Measurements from ENCODE around the gene PER2.
"Not testable (repeated sequence)": the region's sequence is repeated elsewhere in the genome, so short reads cannot be mapped to it uniquely, and the experiment has no call there.

The PER2 gene, protein sequence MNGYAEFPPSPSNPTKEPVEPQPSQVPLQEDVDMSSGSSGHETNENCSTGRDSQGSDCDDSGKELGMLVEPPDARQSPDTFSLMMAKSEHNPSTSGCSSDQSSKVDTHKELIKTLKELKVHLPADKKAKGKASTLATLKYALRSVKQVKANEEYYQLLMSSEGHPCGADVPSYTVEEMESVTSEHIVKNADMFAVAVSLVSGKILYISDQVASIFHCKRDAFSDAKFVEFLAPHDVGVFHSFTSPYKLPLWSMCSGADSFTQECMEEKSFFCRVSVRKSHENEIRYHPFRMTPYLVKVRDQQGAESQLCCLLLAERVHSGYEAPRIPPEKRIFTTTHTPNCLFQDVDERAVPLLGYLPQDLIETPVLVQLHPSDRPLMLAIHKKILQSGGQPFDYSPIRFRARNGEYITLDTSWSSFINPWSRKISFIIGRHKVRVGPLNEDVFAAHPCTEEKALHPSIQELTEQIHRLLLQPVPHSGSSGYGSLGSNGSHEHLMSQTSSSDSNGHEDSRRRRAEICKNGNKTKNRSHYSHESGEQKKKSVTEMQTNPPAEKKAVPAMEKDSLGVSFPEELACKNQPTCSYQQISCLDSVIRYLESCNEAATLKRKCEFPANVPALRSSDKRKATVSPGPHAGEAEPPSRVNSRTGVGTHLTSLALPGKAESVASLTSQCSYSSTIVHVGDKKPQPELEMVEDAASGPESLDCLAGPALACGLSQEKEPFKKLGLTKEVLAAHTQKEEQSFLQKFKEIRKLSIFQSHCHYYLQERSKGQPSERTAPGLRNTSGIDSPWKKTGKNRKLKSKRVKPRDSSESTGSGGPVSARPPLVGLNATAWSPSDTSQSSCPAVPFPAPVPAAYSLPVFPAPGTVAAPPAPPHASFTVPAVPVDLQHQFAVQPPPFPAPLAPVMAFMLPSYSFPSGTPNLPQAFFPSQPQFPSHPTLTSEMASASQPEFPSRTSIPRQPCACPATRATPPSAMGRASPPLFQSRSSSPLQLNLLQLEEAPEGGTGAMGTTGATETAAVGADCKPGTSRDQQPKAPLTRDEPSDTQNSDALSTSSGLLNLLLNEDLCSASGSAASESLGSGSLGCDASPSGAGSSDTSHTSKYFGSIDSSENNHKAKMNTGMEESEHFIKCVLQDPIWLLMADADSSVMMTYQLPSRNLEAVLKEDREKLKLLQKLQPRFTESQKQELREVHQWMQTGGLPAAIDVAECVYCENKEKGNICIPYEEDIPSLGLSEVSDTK (N-terminal part only)

DNA sequence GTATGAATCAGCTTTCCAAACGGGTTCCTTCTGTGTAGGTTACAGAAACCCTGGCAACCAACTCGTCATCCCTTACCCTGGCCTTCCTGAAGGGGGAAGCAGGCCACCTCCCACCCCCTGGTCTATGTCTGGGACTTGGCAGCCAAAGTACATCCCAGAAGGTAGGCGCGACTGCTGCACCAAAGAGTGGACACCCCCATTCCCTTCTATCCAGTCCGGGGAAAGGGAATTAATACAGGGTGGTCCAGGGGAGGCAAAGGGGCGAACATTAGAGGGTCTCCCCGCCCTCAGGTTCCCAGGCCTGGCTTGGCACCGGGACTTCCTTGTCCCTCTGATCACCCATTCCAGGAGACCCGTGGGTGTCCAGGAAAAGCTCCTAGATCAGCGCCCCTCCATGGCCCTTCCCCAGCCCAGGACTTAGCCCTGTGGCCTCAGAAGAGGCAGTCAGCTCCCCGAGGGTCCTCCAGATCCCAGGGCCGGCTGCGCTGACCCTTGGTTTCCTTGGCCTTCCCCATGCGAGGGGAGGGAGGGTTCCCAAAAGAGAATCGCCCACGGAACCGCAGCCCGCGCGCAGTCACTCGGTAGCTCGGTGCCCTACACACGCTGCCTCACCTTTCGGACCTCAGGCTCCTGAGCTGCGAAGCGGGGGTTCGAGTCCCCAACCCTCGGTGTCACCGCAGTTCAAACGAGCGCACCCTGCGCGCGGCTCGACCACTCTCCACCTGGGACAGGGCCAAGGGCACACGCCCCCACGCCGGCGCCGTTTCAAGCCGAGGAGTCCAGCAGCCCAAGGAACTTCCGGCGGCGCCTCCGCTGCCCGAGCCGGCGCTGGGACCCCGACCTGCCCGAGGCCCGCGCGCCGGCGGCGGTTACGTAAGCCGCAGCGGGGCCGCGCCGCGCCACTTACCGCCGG is at the start of gene PER2:
Gene PER2 (minus strand): TSS at position 874 of the 913 bp plus-strand sequence. CDS start 10,674 bp downstream, outside the sequence.
- Histone ChIP-seq H3K4me1 (ENCODE audit: insufficient read depth, low read length) (peaks cover 34% of the 10 kb centered on the region), H3K9ac (ENCODE audit: low read depth, low read length) (peak within 1 kb of the TSS; percentile 76), H3K9me3 (ENCODE audit: control insufficient read depth, insufficient read depth, low read length) (no peaks in the 10 kb centered on the region), H3K36me3 (ENCODE audit: insufficient read depth, low read length) (no peaks in the 10 kb centered on the region)

DNA sequence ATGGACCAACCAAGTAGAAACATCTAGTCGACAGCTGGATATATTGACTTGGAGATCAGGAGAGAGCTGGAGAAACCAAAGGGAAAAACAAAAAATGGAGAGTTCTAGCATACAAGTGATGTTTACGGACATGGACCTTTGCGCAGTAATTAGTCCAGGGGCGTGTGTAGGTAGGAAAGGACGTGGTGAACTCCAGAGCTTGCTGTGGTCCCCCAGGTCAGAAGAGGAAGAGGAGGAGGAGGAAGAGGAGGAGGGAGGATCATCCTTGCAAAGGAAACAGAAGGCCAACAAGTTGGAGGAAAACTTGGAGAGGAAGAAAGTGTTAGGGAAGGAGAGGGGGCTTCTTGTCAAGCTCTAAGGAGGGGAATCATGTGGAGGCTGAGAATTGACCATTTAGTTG is 49.4 kb upstream of the PER2 start:
- no peaks in the 10 kb centered on the region for H3K9me3 ChIP-seq (ENCODE audit: control insufficient read depth, insufficient read depth, low read length)
- H3K9ac ChIP-seq (ENCODE audit: low read depth, low read length), result no peak overlapping the region
- peaks cover 2% of the 10 kb centered on the region; the same call in 1 of the 2 replicates for H3K36me3 ChIP-seq (ENCODE audit: insufficient read depth, low read length)
- H3K4me1 ChIP-seq (ENCODE audit: insufficient read depth, low read length), result no peaks in the 10 kb centered on the region

DNA sequence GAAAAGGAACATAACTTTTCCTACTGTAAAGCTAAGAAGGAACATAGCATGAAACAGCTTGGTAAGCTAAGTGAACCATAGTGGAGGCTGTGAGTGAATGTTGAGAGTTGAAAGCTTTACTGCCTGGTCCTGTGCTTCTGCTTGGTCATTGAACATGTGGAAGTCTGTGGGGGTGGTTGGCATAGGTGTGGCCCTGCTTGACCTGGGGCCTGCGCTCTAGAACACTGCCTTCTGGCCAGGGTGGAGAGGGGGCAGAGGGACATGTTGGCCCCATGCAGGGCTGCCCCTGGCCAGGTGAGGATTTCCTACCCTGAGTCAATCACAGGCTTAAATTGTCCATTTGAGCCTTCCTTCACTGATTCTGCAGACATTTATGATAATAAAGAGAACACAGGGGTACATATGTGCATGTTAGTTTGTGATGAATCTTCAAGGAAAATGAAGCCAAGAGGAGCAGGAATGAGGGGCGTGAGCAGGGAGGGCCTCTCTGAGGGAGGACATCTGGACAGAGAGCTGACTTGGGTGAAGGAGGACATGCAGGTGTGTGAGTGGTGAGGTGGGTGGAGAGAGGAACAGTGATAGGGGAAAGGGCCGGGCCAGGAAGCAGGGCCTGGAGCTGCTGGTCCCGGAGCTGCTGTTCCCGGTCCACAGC is 48.5 kb upstream of the PER2 start:
- Histone ChIP-seq H3K4me1 (ENCODE audit: insufficient read depth, low read length) (no peaks in the 10 kb centered on the region), H3K36me3 (ENCODE audit: insufficient read depth, low read length) (peaks cover 4% of the 10 kb centered on the region; the same call in 1 of the 2 replicates), H3K9me3 (ENCODE audit: control insufficient read depth, insufficient read depth, low read length) (no peaks in the 10 kb centered on the region), H3K9ac (ENCODE audit: low read depth, low read length) (no peak overlapping the region)

DNA sequence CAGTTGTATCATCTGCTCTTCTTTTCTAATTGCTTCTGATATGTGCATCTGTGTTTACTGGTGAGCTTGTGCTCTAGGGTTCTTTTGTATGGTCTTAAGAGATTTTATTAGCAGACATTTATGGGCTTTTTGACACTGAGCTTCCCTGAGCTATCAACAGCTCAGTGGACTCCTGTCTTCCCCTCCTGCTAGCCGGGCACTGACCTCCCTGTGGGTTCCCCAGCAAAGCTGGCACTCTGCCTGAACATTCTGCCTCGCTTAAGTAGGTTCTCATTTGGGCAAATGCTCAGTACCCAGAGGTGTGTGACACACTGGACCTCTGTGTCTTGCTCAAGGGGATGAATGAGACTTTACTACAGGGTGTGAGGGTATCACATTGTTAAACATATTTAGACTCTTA is 47.7 kb upstream of the PER2 start:
- Histone ChIP-seq H3K9ac (ENCODE audit: low read depth, low read length) (no peak overlapping the region), H3K4me1 (ENCODE audit: insufficient read depth, low read length) (no peaks in the 10 kb centered on the region), H3K9me3 (ENCODE audit: control insufficient read depth, insufficient read depth, low read length) (no peaks in the 10 kb centered on the region), H3K36me3 (ENCODE audit: insufficient read depth, low read length) (peaks cover 4% of the 10 kb centered on the region; the same call in 1 of the 2 replicates)

DNA sequence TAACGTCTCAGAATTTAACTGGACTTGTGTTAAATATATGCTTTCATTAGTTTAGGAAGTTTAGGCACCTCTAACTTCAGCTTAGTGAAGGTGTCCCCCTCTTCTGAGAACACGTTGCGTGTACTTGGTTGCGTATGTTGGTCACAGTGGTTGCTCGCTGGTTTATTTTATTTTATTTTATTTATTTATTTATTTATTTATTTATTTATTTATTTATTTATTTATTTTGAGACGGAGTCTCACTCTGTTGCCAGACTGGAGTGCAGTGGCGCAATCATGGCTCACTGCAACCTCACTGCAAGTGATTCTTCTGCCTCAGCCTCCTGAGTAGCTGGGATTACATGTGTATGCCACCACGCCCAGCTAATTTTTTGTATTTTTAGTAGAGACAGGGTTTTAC is 47.2 kb upstream of the PER2 start:
- H3K9ac ChIP-seq (ENCODE audit: low read depth, low read length); H3K9me3 ChIP-seq (ENCODE audit: control insufficient read depth, insufficient read depth, low read length); H3K36me3 ChIP-seq (ENCODE audit: insufficient read depth, low read length); H3K4me1 ChIP-seq (ENCODE audit: insufficient read depth, low read length): not testable (repeated sequence)

DNA sequence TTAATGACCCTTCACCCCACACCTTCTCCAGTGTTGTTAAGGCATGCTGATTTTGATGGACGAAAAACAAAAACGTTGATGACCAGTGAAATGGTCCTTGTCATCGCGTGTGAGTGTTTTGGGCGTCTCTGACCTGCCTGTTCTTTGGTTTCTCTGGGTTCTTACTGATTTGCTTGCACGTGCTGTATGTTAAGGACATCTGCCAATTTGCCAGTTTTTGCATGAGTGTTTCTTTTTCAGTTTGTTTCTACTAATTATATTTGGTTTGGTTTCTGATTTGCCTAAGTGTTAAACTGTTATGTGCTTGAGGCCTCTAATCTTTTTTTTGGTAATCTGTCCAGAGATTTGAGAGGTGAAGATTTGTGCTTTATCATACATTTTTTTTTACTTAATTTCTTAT is 46.5 kb upstream of the PER2 start:
- H3K9me3 ChIP-seq (ENCODE audit: control insufficient read depth, insufficient read depth, low read length), result no peaks in the 10 kb centered on the region
- no peaks in the 10 kb centered on the region for H3K4me1 ChIP-seq (ENCODE audit: insufficient read depth, low read length)
- peaks cover 4% of the 10 kb centered on the region; the same call in 1 of the 2 replicates for H3K36me3 ChIP-seq (ENCODE audit: insufficient read depth, low read length)
- no peak overlapping the region for H3K9ac ChIP-seq (ENCODE audit: low read depth, low read length)

DNA sequence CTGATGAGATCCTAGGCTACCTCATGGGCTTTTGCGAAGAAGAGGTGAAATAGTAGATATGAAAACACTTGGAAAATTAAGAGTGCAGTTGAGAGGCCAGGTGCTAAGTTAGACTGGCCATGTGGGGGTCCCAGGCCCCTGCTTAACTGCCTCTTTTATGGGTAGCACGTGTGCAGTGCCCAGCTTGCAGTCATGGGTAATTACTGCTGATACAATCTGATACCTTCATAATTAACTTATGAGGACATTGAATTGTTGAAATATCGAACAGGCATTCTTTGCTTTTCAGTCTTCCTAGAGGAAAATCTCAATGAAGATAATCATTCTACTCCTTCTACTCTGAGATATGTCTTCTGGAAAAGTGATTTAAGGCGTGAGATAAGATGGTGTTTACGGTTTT is 43.5 kb upstream of the PER2 start:
- H3K36me3 ChIP-seq (ENCODE audit: insufficient read depth, low read length), result peaks cover 4% of the 10 kb centered on the region

DNA sequence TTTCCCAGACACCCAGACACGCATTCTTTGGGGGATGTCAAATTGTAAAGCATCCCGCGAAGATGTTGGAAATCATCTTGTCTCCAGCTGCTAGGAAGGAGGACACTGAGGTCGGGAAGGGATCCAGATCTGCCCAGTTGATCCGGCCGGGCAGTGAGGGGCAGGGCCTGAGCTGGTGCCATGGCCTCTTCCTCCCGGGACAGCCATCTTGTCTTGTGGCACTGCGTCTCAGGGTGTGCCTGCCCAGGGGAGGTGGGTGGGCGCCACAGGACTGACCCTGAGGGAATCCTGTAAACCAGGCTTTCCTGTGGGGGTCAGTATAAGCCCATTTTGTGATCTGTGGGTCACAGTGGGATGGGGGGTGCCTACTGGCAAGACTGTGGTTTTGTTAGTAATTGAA is 42.0 kb upstream of the PER2 start:
- Histone ChIP-seq H3K4me1 (ENCODE audit: insufficient read depth, low read length) (no peaks in the 10 kb centered on the region), H3K9me3 (ENCODE audit: control insufficient read depth, insufficient read depth, low read length) (no peaks in the 10 kb centered on the region), H3K36me3 (ENCODE audit: insufficient read depth, low read length) (peaks cover 4% of the 10 kb centered on the region), H3K9ac (ENCODE audit: low read depth, low read length) (no peak overlapping the region)

More for the DNA sequence above, 43.5 kb upstream of the PER2 start:
- Histone ChIP-seq H3K9ac (ENCODE audit: low read depth, low read length) (no peak overlapping the region), H3K4me1 (ENCODE audit: insufficient read depth, low read length) (no peaks in the 10 kb centered on the region), H3K9me3 (ENCODE audit: control insufficient read depth, insufficient read depth, low read length) (no peaks in the 10 kb centered on the region)

DNA sequence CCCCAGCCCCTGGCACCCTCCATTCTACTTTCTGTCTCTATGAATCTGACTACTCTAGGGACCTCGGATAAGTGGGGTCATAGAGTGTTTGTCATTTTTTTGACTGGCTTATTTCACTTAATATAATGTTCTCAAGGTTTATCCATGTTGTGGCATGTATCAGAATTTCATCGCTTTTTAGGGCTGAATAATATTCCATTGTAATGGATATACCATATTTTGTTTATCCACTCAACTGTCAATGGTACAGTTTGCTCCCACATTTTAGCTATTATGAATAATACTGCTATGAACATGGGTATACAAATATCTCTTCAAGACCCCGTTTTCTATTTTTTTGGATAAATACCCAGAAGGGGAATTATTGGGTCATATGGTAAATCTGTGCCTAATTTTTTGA is 39.3 kb upstream of the PER2 start:
- Histone ChIP-seq H3K36me3 (ENCODE audit: insufficient read depth, low read length) (peaks cover 1% of the 10 kb centered on the region; the same call in 1 of the 2 replicates), H3K9me3 (ENCODE audit: control insufficient read depth, insufficient read depth, low read length) (no peaks in the 10 kb centered on the region), H3K9ac (ENCODE audit: low read depth, low read length) (no peak overlapping the region), H3K4me1 (ENCODE audit: insufficient read depth, low read length) (no peaks in the 10 kb centered on the region)

DNA sequence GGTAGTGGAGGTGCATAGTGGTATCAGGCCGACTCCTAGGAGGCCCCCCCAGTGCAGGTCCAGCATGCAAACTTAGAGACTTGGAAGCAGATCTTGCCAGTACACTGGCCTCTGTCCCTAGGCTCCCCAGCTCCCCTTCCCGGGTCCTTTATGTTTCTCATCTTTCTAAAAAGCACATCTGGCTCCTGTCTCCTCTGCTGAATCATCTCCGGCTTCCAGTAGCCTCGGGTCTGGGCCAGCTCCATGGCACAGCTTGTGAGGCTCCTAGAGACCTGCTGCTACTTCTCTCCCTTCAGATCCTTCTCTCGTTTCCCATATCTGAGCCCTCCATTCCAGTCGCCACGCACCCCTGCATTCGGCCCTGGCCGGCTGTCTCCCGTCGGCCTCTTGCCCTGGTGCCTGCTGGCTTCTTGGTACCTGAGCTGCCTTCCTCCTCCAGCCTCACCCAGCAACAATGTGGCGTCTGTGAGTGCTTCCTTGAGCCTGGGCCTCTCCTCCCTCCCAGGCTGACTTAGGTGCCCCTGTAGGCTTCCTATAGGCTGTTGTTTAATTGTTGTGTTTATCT is 38.5 kb upstream of the PER2 start:
- no peak overlapping the region for H3K9ac ChIP-seq (ENCODE audit: low read depth, low read length)
- no peaks in the 10 kb centered on the region for H3K9me3 ChIP-seq (ENCODE audit: control insufficient read depth, insufficient read depth, low read length)
- no peaks in the 10 kb centered on the region for H3K4me1 ChIP-seq (ENCODE audit: insufficient read depth, low read length)
- no peaks in the 10 kb centered on the region; the same call in 1 of the 2 replicates for H3K36me3 ChIP-seq (ENCODE audit: insufficient read depth, low read length)

DNA sequence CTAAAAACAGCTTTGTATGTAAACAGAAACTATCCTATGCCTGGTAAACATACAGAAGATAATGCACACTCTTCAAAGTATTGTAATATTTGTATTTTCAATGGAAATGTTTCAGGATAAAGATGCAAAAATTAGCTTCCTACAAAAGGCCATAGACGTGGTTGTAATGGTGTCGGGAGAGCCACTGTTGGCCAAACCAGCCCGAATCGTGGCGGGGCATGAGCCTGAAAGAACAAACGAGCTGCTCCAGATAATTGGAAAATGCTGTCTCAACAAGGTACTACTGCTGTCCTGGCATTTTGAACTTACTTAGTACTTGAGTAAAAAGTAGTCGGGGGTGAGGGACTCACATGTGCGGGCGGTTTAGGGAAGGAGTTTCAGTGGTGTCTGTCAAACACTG is 37.3 kb upstream of the PER2 start:
- no peaks in the 10 kb centered on the region; the same call in 1 of the 2 replicates for H3K36me3 ChIP-seq (ENCODE audit: insufficient read depth, low read length)
- H3K9ac ChIP-seq (ENCODE audit: low read depth, low read length), result no peak overlapping the region

DNA sequence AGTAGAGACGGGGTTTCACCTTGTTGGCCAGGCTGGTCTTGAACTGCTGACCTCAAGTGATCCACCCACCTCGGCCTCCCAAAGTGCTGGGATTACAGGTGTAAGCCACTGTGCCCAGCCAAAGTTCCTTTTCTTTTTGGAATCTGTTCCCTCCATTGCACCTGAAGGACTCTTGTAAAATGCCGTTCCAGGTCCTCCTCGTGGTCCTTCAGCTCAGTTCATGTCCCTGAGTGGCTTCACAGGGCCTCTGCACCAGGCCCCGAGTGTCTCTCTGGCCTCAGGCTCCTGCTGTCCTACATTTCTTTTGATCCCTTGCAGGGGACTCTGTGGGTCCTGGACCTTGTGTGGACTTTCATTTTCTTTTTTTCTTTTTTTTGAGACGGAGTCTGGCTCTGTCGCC is 35.8 kb upstream of the PER2 start:
- H3K9ac ChIP-seq (ENCODE audit: low read depth, low read length); H3K4me1 ChIP-seq (ENCODE audit: insufficient read depth, low read length); H3K9me3 ChIP-seq (ENCODE audit: control insufficient read depth, insufficient read depth, low read length); H3K36me3 ChIP-seq (ENCODE audit: insufficient read depth, low read length): not testable (repeated sequence)

More for the DNA sequence above, 37.3 kb upstream of the PER2 start:
- no peaks in the 10 kb centered on the region for H3K9me3 ChIP-seq (ENCODE audit: control insufficient read depth, insufficient read depth, low read length)
- peaks cover 5% of the 10 kb centered on the region; the same call in 1 of the 2 replicates for H3K4me1 ChIP-seq (ENCODE audit: insufficient read depth, low read length)

DNA sequence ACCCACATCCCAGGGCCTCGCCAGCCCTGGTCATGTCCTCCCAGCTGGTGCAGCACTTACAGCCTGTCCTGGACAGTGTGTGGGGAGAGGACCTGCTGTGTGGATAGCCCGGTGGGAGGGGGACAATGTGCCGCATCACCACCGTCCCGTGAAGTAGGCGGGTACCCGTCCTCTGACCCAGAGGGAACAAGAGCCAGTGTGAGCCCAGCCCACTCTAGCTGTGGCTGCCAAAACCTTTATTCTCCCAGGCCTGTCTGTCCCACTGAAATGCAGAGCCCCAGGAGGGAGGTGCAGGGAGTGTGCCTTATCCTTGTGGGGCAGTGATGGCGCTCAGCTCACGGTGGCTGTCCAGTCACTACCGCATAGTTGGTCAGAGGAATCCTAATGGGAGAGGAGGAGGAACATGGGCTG is 33.6 kb upstream of the PER2 start:
- Histone ChIP-seq H3K36me3 (ENCODE audit: insufficient read depth, low read length) (no peaks in the 10 kb centered on the region), H3K9ac (ENCODE audit: low read depth, low read length) (no peak overlapping the region), H3K4me1 (ENCODE audit: insufficient read depth, low read length) (peaks cover 5% of the 10 kb centered on the region; the same call in 1 of the 2 replicates), H3K9me3 (ENCODE audit: control insufficient read depth, insufficient read depth, low read length) (no peaks in the 10 kb centered on the region)
